ENCODE data around the gene GNA14. TPM values are rescaled to one million over a fixed set of nuclear protein-coding genes. Genes with fewer than 3 reads are reported as not detected.

GNA14 gene
- total and polyA plus RNA-seq, 2 of the 8 experiments (the other 6 are each of a cell fraction or from before 2014, with no cell fraction given) = 3.4 to 6.3 TPM

DNA sequence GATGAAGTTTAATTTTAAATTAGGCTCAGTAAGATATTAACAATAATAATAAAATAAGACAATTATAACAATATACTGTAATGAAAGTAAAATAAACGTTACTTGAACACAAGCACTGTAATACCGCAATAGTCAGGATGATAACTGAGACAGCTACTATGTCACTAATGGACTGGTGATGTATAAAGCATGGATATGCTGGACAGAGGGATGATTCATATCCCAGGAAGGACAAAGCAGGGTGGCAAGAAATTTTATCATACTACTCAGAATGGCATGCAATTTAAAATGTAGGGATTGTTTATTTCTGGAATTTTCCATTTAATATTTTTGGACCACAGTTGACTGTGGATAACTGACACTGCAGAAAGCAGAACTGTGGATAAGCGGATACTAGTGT, 273.9 kb downstream of the GNA14 start:
- Histone ChIP-seq H4K20me1 (replicated peaks in 1 of 2; ENCODE audit: control insufficient read depth in 1 of 2, insufficient read depth in 2 of 2, low read length in 2 of 2) (no peaks in the 10 kb centered on the region), H2BK12ac (ENCODE audit: low read depth, low read length) (no peak overlapping the region), H2BK5ac (ENCODE audit: low read depth, low read length) (no peak overlapping the region), H3K79me1 (ENCODE audit: low read depth, low read length) (no peaks in the 10 kb centered on the region), H3K23ac (ENCODE audit: insufficient read length) (no peak overlapping the region), H3K4me1 (replicated peaks in 1 of 4; ENCODE audit: control insufficient read depth in 3 of 4, insufficient read depth in 4 of 4, low read length in 3 of 4) (peaks cover 0 to 5% (median 0%) of the 10 kb centered on the region in 4 experiments; a peak in 1 of 7 replicates), H2BK120ac (replicated peaks; ENCODE audit: low read depth, low read length) (no peak overlapping the region), H3K9me3 (ENCODE audit: insufficient read depth in 2 of 2, low read depth in 1 of 2, low read length in 1 of 2) (no peaks in the 10 kb centered on the region), H2BK20ac (ENCODE audit: low read length) (no peak overlapping the region), H4K91ac (replicated peaks; ENCODE audit: insufficient read length, low read length) (no peak overlapping the region), H4K5ac (ENCODE audit: insufficient read length, low read depth, low read length) (no peak overlapping the region), H4K8ac (ENCODE audit: extremely low read depth, insufficient read depth, low read length) (no peak overlapping the region), H3K4me3 (ENCODE audit: extremely low read depth in 1 of 4, insufficient read depth in 2 of 4, low read depth in 3 of 4, low read length in 4 of 4) (no peak overlapping the region), H2BK15ac (ENCODE audit: low read length) (no peak overlapping the region), H3K79me2 (ENCODE audit: control insufficient read depth in 1 of 2, insufficient read depth in 2 of 2, low read length in 2 of 2) (no peaks in the 10 kb centered on the region), H3K14ac (ENCODE audit: insufficient read length) (no peak overlapping the region), H3K27ac (ENCODE audit: low read depth, low read length) (no peak overlapping the region), H2AK5ac (ENCODE audit: low read depth, low read length) (no peak overlapping the region), H3K9ac (replicated peaks in 1 of 4; ENCODE audit: extremely low read depth in 1 of 4, low read depth in 3 of 4, low read length in 3 of 4) (no peak overlapping the region), H3K27me3 (replicated peaks in 1 of 4; ENCODE audit: control insufficient read depth in 3 of 4, extremely low read depth in 1 of 4, insufficient read depth in 3 of 4, low read length in 3 of 4) (no peaks in the 10 kb centered on the region), H3K4me2 (ENCODE audit: insufficient read depth in 1 of 2, low read depth in 2 of 2, low read length in 2 of 2) (no peak overlapping the region), H3K23me2 (ENCODE audit: low read depth, low read length) (no peaks in the 10 kb centered on the region), H3K56ac (replicated peaks; ENCODE audit: insufficient read length, low read depth, low read length) (no peak overlapping the region), H3K4ac (replicated peaks; ENCODE audit: insufficient read length, low read depth, low read length) (no peak overlapping the region), H3K18ac (ENCODE audit: extremely low read depth, low read length) (no peak overlapping the region), H2AFZ (ENCODE audit: low read length) (no peak overlapping the region), H3K36me3 (ENCODE audit: control insufficient read depth in 2 of 4, insufficient read depth in 4 of 4, low read length in 3 of 4) (peaks cover 3 to 15% (median 9%) of the 10 kb centered on the region in 4 experiments; a peak in 5 of 8 replicates)
- TF ChIP-seq TCF12 (IDR thresholded peaks at IDR 0.05; ENCODE audit: low read depth, low read length) (no peak), PHF8 (conservative IDR thresholded peaks at IDR 0.05; ENCODE audit: low read depth, low read length) (no peak), CEBPB (IDR thresholded peaks at IDR 0.05; ENCODE audit: low read depth, low read length) (no peak), SIX5 (IDR thresholded peaks at IDR 0.05; ENCODE audit: low read depth, low read length) (no peak), ZNF274 (IDR thresholded peaks at IDR 0.05; ENCODE audit: borderline replicate concordance, extremely low read depth, low read length) (no peak), CBX8 (IDR thresholded peaks at IDR 0.05; ENCODE audit: borderline replicate concordance, low read depth, low read length) (no peak), BACH1 (IDR thresholded peaks at IDR 0.05; ENCODE audit: low read length) (no peak), RNF2 (IDR thresholded peaks at IDR 0.05; ENCODE audit: borderline replicate concordance, low read depth, low read length, missing control alignments, poor library complexity, severe bottlenecking) (no peak), GTF2F1 (IDR thresholded peaks at IDR 0.05; ENCODE audit: borderline replicate concordance, low read depth, low read length) (no peak), SP4 (IDR thresholded peaks at IDR 0.05; ENCODE audit: low read length) (no peak)
- TF ChIP-seq, protein P1, sequence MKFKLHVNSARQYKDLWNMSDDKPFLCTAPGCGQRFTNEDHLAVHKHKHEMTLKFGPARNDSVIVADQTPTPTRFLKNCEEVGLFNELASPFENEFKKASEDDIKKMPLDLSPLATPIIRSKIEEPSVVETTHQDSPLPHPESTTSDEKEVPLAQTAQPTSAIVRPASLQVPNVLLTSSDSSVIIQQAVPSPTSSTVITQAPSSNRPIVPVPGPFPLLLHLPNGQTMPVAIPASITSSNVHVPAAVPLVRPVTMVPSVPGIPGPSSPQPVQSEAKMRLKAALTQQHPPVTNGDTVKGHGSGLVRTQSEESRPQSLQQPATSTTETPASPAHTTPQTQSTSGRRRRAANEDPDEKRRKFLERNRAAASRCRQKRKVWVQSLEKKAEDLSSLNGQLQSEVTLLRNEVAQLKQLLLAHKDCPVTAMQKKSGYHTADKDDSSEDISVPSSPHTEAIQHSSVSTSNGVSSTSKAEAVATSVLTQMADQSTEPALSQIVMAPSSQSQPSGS (IDR thresholded peaks at IDR 0.05; ENCODE audit: low read length) = no peak
- TF ChIP-seq, protein P2, sequence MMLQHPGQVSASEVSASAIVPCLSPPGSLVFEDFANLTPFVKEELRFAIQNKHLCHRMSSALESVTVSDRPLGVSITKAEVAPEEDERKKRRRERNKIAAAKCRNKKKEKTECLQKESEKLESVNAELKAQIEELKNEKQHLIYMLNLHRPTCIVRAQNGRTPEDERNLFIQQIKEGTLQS (IDR thresholded peaks at IDR 0.05; ENCODE audit: insufficient read depth, low read depth, low read length) = no peak
- FAIRE-seq = no peak
- CTCF ChIA-PET (ENCODE audit: partially characterized antibody) = interaction anchor here (1.5 kb wide), 1 partner anchor 82 kb away, joined by 5 read pairs; no protein-coding TSS in a partner anchor
- POLR2A ChIA-PET (ENCODE audit: partially characterized antibody) = no interaction called here
- 90% methylated on average over 3 of the region's 3 CpGs; no CpG with 5 or more reads in 1 of the 2 experiments for WGBS, 2 experiments (ENCODE audit: extremely low coverage in 1 of 2, insufficient coverage in 1 of 2, insufficient read length in 1 of 2, insufficient replicate concordance in 2 of 2, low coverage in 1 of 2, low lambda C conversion rate in 2 of 2, missing lambda C conversion rate in 1 of 2)
- DNase-seq (ENCODE audit: low read depth in 1 of 2, low spot score in 2 of 2) = no peak

All from H1 (cell line).